H1 (cell line): ENCODE measurements around the gene MYOM3. TPM values are rescaled to one million over a fixed set of nuclear protein-coding genes. Genes with fewer than 3 reads are reported as not detected.

Source experiments
- BACH1 ChIP-seq: IDR thresholded peaks from 2 replicates; pipeline ENCODE4 v1.6.1; 2012; ENCODE audit warnings: low read length, improper control_type of control experiment
- EGR1 ChIP-seq: IDR thresholded peaks from 2 replicates; pipeline ENCODE4 v1.6.1; 2011; ENCODE audit warnings: low read depth, low read length, borderline replicate concordance
- EZH2 ChIP-seq: fragments of 200-600 bp; sonication (generic); IDR thresholded peaks from 2 replicates; pipeline ENCODE4 v1.7.1; 2012; ENCODE audit warnings: low read depth, mild to moderate bottlenecking, moderate library complexity, low read length, inconsistent platforms; ENCODE audit not compliant: severe bottlenecking
- GTF2F1 ChIP-seq: IDR thresholded peaks from 2 replicates; pipeline ENCODE4 v1.6.1; 2012; ENCODE audit warnings: low read depth, low read length, improper control_type of control experiment, borderline replicate concordance
- HDAC2 ChIP-seq, 2 experiments: fragments of 300-600 bp in 1 of 2; sonication (generic) in 1 of 2; IDR thresholded peaks; 2 replicates each; pipeline ENCODE4 v1.6.1; 2011 to 2012; ENCODE audit warnings: low read depth in 2 of 2, low read length in 2 of 2, mild to moderate bottlenecking in 2 of 2, moderate library complexity in 2 of 2, borderline replicate concordance in 1 of 2, inconsistent platforms in 1 of 2
- MAFK ChIP-seq: IDR thresholded peaks from 2 replicates; pipeline ENCODE4 v1.6.1; 2012; ENCODE audit warnings: low read depth, mild to moderate bottlenecking, improper control_type of control experiment, low read length
- POLR2A ChIP-seq, 2 experiments: IDR thresholded peaks; 1 replicate in 1 of 2; 2 replicates in 1 of 2; pipeline ENCODE4 v1.6.1; 2011; ENCODE audit warnings: low read depth in 2 of 2, low read length in 2 of 2, mild to moderate bottlenecking in 2 of 2; ENCODE audit errors: control extremely low read depth in 1 of 2
- SAP30 ChIP-seq: fragments of 300-600 bp; sonication (generic); IDR thresholded peaks from 2 replicates; pipeline ENCODE4 v1.7.1; 2012; ENCODE audit warnings: low read length, moderate library complexity, mild to moderate bottlenecking, inconsistent platforms; ENCODE audit not compliant: insufficient read depth, insufficient replicate concordance
- TEAD4 ChIP-seq: IDR thresholded peaks from 2 replicates; pipeline ENCODE4 v1.6.1; 2012; ENCODE audit warnings: low read depth, low read length, inconsistent platforms, mixed read lengths
- polyA plus RNA-seq, 7 experiments: library from polyadenylated mRNA; depleted of rRNA in 3 of 7; stranded (reverse) in 5 of 7; unstranded in 2 of 7; fragments of >200 nt in 5 of 7; fragments of 200-250 nt in 2 of 7; gene quantifications; 1 replicate in 5 of 7; 2 replicates in 1 of 7; 4 replicates in 1 of 7; pipeline versions ENCODE4 v1.2.1 to v1.2.3, GENCODE V29; 2011 to 2013; ENCODE audit warnings: missing spikeins in 2 of 7, mixed read lengths in 2 of 7
- total RNA-seq: library from RNA; stranded (reverse); fragmentation: NEBNext Ultra II Directional; extraction: Animal tissue kit (Norgen Biotek cat#: 25700); gene quantifications from 2 replicates; pipeline ENCODE4 v1.2.1, GENCODE V29; 2021
- TF ChIP-seq, protein P1 (sequence below): fragments of 300-600 bp; sonication (generic); IDR thresholded peaks from 2 replicates; pipeline ENCODE4 v1.7.1; 2012; ENCODE audit warnings: low read length, moderate library complexity, mild to moderate bottlenecking, inconsistent platforms; ENCODE audit not compliant: insufficient replicate concordance

Gene MYOM3
- total and polyA plus RNA-seq, 2 of the 8 experiments (the other 6 are each of a cell fraction or from before 2014, with no cell fraction given): 0.08 to 0.09 TPM

DNA sequence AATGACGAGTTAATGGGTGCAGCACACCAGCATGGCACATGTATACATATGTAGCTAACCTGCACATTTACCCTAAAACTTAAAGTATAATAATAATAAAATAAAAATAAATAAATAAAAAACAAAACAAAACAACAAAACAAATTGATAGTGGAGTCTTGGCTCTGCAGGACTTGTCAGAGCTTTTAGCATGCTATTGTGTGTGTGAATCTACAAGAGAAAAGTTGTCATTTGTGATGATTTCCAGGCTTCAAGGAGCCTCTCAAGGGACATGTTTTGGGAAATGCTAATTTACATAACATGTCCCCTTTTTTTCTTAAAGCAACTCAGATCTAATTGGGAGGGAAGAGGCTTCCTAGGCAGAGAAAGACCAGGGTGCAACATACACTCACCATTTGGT is 21.9 kb upstream of the MYOM3 start (continued):
- TF ChIP-seq, protein P1, sequence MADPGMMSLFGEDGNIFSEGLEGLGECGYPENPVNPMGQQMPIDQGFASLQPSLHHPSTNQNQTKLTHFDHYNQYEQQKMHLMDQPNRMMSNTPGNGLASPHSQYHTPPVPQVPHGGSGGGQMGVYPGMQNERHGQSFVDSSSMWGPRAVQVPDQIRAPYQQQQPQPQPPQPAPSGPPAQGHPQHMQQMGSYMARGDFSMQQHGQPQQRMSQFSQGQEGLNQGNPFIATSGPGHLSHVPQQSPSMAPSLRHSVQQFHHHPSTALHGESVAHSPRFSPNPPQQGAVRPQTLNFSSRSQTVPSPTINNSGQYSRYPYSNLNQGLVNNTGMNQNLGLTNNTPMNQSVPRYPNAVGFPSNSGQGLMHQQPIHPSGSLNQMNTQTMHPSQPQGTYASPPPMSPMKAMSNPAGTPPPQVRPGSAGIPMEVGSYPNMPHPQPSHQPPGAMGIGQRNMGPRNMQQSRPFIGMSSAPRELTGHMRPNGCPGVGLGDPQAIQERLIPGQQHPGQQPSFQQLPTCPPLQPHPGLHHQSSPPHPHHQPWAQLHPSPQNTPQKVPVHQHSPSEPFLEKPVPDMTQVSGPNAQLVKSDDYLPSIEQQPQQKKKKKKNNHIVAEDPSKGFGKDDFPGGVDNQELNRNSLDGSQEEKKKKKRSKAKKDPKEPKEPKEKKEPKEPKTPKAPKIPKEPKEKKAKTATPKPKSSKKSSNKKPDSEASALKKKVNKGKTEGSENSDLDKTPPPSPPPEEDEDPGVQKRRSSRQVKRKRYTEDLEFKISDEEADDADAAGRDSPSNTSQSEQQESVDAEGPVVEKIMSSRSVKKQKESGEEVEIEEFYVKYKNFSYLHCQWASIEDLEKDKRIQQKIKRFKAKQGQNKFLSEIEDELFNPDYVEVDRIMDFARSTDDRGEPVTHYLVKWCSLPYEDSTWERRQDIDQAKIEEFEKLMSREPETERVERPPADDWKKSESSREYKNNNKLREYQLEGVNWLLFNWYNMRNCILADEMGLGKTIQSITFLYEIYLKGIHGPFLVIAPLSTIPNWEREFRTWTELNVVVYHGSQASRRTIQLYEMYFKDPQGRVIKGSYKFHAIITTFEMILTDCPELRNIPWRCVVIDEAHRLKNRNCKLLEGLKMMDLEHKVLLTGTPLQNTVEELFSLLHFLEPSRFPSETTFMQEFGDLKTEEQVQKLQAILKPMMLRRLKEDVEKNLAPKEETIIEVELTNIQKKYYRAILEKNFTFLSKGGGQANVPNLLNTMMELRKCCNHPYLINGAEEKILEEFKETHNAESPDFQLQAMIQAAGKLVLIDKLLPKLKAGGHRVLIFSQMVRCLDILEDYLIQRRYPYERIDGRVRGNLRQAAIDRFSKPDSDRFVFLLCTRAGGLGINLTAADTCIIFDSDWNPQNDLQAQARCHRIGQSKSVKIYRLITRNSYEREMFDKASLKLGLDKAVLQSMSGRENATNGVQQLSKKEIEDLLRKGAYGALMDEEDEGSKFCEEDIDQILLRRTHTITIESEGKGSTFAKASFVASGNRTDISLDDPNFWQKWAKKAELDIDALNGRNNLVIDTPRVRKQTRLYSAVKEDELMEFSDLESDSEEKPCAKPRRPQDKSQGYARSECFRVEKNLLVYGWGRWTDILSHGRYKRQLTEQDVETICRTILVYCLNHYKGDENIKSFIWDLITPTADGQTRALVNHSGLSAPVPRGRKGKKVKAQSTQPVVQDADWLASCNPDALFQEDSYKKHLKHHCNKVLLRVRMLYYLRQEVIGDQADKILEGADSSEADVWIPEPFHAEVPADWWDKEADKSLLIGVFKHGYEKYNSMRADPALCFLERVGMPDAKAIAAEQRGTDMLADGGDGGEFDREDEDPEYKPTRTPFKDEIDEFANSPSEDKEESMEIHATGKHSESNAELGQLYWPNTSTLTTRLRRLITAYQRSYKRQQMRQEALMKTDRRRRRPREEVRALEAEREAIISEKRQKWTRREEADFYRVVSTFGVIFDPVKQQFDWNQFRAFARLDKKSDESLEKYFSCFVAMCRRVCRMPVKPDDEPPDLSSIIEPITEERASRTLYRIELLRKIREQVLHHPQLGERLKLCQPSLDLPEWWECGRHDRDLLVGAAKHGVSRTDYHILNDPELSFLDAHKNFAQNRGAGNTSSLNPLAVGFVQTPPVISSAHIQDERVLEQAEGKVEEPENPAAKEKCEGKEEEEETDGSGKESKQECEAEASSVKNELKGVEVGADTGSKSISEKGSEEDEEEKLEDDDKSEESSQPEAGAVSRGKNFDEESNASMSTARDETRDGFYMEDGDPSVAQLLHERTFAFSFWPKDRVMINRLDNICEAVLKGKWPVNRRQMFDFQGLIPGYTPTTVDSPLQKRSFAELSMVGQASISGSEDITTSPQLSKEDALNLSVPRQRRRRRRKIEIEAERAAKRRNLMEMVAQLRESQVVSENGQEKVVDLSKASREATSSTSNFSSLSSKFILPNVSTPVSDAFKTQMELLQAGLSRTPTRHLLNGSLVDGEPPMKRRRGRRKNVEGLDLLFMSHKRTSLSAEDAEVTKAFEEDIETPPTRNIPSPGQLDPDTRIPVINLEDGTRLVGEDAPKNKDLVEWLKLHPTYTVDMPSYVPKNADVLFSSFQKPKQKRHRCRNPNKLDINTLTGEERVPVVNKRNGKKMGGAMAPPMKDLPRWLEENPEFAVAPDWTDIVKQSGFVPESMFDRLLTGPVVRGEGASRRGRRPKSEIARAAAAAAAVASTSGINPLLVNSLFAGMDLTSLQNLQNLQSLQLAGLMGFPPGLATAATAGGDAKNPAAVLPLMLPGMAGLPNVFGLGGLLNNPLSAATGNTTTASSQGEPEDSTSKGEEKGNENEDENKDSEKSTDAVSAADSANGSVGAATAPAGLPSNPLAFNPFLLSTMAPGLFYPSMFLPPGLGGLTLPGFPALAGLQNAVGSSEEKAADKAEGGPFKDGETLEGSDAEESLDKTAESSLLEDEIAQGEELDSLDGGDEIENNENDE: no peak
- TF ChIP-seq EGR1 (no peak), MAFK (no peak), TEAD4 (no peak), POLR2A (IDR thresholded peaks at IDR 0.05; ENCODE audit: control extremely low read depth in 1 of 2, low read depth in 2 of 2, low read length in 2 of 2) (no peak), SAP30 (no peak), BACH1 (no peak), HDAC2 (IDR thresholded peaks at IDR 0.05; ENCODE audit: borderline replicate concordance in 1 of 2, low read depth in 2 of 2, low read length in 2 of 2) (no peak), EZH2 (no peak), GTF2F1 (no peak)
